ENCODE measurements around the gene KRT78.
"Not testable (repeated sequence)": the region's sequence is repeated elsewhere in the genome, so short reads cannot be mapped to it uniquely, and the experiment has no call there.

Gene KRT78

GRCh38 chr12:52856787-52857186 is 8.0 kb upstream of the KRT78 start:
- ATAC-seq (no peak), DNase-seq (no peak)
- Mint-ChIP-seq H3K27me3 (no peaks in the 10 kb centered on the region), H3K9me3 (no peaks in the 10 kb centered on the region), H3K4me3 (no peak overlapping the region), H3K27ac (no peak overlapping the region), H3K4me1 (no peaks in the 10 kb centered on the region)

GRCh38 chr12:52856077-52856476 is 7.3 kb upstream of the KRT78 start:
- H3K4me1 Mint-ChIP-seq, H3K27me3 Mint-ChIP-seq, ATAC-seq: not testable (repeated sequence)

DNA sequence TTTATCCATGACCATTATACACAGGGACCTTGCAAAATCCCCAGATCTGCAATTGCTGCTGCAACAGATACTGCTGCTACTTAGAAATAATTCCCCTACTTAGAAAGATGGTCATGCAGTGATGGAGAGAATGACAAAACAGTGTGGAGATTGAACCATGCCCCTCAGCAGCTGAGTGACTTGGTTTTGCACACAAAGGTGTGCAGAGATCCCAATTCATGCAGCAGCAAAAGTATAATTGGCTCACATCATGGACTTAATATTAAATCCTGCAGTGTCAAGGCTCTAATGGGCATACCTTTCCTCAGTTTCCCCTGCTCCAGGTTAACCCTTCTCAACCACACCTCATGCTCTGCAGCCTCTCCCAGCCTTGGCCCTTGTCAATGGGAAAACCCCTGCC is 3.0 kb upstream of the KRT78 start:
- Mint-ChIP-seq H3K4me3 (no peak overlapping the region), H3K9me3 (no peaks in the 10 kb centered on the region), H3K27ac (no peak overlapping the region), H3K4me1 (peaks cover 5% of the 10 kb centered on the region), H3K27me3 (no peaks in the 10 kb centered on the region)
- ATAC-seq = no peak
- DNase-seq = no peak

More at GRCh38 chr12:52856077-52856476, 7.3 kb upstream of the KRT78 start:
- H3K4me3 Mint-ChIP-seq, H3K27ac Mint-ChIP-seq, DNase-seq, H3K9me3 Mint-ChIP-seq: not testable (repeated sequence)

DNA sequence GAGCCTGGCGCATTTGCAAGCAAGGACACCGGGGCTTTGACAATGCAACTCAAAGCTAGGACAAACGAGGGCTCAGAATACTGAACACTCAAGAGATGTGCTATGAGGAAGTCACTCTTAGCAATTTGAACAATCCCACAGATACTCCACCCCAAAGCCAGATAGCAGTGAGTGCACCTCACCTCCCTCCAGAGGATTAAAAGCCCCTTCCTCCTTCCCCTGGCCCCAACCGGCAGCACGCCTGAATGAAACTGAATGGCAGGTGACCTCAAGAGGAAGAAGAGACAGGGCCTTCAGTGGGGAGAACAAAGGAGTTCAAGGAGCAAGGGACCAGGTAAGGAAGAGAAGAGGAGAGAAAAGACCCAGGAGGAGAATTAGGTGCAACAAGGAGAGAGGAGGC is 1.9 kb upstream of the KRT78 start:
- ATAC-seq (no peak), DNase-seq (no peak)
- Mint-ChIP-seq H3K4me1 (peaks cover 5% of the 10 kb centered on the region), H3K27me3 (no peaks in the 10 kb centered on the region), H3K9me3 (no peaks in the 10 kb centered on the region), H3K27ac (no peak overlapping the region), H3K4me3 (no peak overlapping the region)

DNA sequence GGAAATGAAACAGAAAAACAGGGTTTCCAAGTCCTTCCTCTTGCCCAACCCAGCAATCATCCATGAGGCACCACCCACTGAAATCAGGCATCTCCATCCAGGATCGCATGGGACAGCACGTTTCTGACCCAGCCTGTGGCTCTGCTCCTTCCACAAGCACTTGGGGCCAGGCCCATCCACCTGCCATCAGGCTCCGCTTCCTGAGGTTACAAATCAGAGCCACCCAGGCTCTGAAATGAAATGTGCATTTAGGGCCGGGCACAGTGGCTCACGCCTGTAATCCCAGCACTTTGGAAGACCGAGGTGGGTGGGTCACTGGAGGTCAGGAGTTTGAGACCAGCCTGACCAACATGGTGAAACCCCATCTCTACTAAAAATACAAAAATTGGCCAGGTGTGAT is 717 bp upstream of the KRT78 start:
- no peak overlapping the region for H3K27ac Mint-ChIP-seq
- H3K27me3 Mint-ChIP-seq = no peaks in the 10 kb centered on the region
- DNase-seq (no peak), ATAC-seq (no peak)
- H3K4me3 Mint-ChIP-seq = no peak overlapping the region
- H3K9me3 Mint-ChIP-seq = no peaks in the 10 kb centered on the region
- peaks cover 5% of the 10 kb centered on the region for H3K4me1 Mint-ChIP-seq

- ATAC-seq (no peak), DNase-seq (no peak)
- Mint-ChIP-seq H3K27ac (no peak overlapping the region), H3K4me3 (no peak overlapping the region), H3K9me3 (no peaks in the 10 kb centered on the region), H3K4me1 (peaks cover 9% of the 10 kb centered on the region), H3K27me3 (no peaks in the 10 kb centered on the region)
These were observed 1.3 kb downstream of the KRT78 start for GRCh38 chr12:52847335-52848102.

DNA sequence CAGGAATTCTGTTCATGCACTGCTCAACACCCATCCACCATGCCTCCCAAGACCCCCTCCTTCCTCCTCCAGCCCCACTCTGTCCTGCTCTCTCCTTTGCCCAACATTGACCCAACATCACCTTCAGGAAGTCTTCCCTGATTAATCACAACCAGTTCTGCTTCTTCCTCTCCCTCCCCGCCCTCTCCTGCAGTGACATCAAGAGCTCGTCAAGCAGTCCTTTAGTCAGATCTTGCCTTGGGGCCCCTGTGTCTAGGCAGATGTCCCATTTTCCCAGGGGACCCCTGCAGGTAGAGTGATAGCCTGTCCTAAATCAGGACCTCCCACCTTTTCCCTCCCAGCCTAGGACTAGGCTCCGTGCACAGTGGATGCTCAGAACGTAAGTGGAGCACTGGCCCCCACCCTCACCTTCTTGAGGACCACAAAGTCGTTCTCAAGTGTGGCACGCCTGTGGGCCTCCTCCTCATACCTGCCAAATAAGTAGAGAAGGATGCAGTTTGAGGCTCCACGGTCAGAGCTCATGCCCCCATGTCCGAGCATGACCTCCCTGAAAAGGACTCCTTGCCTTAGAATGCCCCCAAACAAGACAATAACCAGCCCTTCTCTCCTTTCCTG is 2.3 kb downstream of the KRT78 start:
- H3K9me3 Mint-ChIP-seq = no peaks in the 10 kb centered on the region
- ATAC-seq = no peak
- H3K27me3 Mint-ChIP-seq = no peaks in the 10 kb centered on the region
- no peak for DNase-seq
- H3K4me3 Mint-ChIP-seq = no peak overlapping the region
- H3K27ac Mint-ChIP-seq = no peak overlapping the region
- peaks cover 14% of the 10 kb centered on the region for H3K4me1 Mint-ChIP-seq

- H3K27ac Mint-ChIP-seq = no peak overlapping the region
- DNase-seq (no peak), ATAC-seq (no peak)
These were observed 2.8 kb downstream of the KRT78 start for GRCh38 chr12:52845946-52846345.

DNA sequence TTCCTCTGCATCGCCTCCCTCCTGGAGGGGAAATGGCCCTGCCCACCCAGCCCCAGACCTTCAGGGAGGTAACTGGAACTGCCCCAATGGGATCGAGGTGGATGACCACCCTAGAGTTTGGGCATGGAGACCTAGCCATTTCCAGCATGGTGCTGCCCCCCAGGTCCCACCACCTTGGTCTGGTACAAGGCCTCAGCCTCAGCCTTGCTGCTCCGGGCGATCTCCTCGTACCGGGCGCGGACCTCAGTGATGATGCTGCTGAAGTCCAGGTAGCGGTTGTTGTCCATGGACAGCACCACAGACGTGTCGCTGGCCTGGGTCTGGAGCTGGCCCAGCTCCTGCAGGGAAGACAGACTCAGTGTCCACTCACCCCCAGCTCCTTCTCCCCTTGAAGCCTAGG is 4.4 kb downstream of the KRT78 start:
- Mint-ChIP-seq H3K9me3 (no peaks in the 10 kb centered on the region), H3K4me3 (no peak overlapping the region), H3K4me1 (peaks cover 14% of the 10 kb centered on the region), H3K27me3 (no peaks in the 10 kb centered on the region), H3K27ac (no peak overlapping the region)
- no peak for ATAC-seq
- DNase-seq = no peak

More at GRCh38 chr12:52845946-52846345, 2.8 kb downstream of the KRT78 start:
- H3K4me1 Mint-ChIP-seq = peaks cover 14% of the 10 kb centered on the region
- H3K27me3 Mint-ChIP-seq = no peaks in the 10 kb centered on the region
- H3K9me3 Mint-ChIP-seq = no peaks in the 10 kb centered on the region
- H3K4me3 Mint-ChIP-seq = no peak overlapping the region

DNA sequence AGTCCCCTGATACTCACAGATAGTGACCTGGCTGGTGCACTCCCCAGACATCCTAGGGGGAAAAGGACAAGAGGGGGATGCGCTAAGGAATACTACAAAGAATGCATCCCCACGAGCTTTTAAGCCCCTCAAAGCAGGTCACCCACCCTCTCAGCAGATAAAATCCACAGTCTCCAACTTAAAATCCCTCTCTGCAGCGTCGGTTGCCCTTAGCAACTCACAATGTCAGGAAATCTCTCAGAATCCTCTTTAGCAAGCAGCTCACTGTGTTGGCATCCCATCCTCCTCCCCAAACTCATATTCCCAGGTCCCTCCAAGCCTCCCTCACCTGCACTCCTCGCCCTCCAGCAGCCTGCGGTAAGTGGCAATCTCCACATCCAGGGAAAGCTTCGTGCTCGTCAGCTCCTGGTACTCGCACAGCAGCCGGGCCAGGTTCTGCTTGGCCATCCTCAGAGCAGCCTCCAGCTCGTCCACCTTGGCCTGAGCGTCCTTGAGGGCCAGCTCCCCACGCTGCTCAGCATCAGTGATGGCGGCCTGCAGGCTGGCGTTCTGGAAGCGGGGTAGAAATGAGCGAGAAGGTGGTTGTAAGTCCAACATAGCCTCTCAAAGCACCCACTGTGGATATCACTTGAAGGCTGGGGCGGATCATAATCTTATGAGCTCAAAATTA is 9.2 kb downstream of the KRT78 start:
- peaks cover 53% of the 10 kb centered on the region for H3K4me1 Mint-ChIP-seq
- H3K4me3 Mint-ChIP-seq = no peak overlapping the region
- no peak overlapping the region for H3K27ac Mint-ChIP-seq
- H3K27me3 Mint-ChIP-seq = no peaks in the 10 kb centered on the region
- ATAC-seq = no peak
- no peak for DNase-seq
- no peaks in the 10 kb centered on the region for H3K9me3 Mint-ChIP-seq

- peaks cover 55% of the 10 kb centered on the region for H3K4me1 Mint-ChIP-seq
- DNase-seq = no peak
- peak overlapping the region in 1 of 2 donors; percentile 29 for H3K27ac Mint-ChIP-seq
- no peak for ATAC-seq
- H3K9me3 Mint-ChIP-seq = no peaks in the 10 kb centered on the region
- H3K27me3 Mint-ChIP-seq = no peaks in the 10 kb centered on the region
- no peak overlapping the region for H3K4me3 Mint-ChIP-seq
These were observed 10.0 kb downstream of the KRT78 start for GRCh38 chr12:52838609-52839435.

GRCh38 chr12:52837781-52838608 is 10.8 kb downstream of the KRT78 start:
- Mint-ChIP-seq H3K27ac (peak overlapping the region; percentile 29 to 59), H3K27me3 (no peaks in the 10 kb centered on the region), H3K4me3 (peak overlapping the region in 1 of 2 donors; percentile 79), H3K4me1 (peaks cover 55% of the 10 kb centered on the region), H3K9me3 (no peaks in the 10 kb centered on the region)
- DNase-seq = no peak
- no peak for ATAC-seq

GRCh38 chr12:52837413-52837741 is 11.4 kb downstream of the KRT78 start:
- Mint-ChIP-seq H3K27ac (peak overlapping the region; percentile 63 to 99), H3K27me3 (no peaks in the 10 kb centered on the region), H3K9me3 (no peaks in the 10 kb centered on the region), H3K4me3 (peak overlapping the region; percentile 3 to 79), H3K4me1 (peaks cover 49% of the 10 kb centered on the region)
- ATAC-seq (peak; percentile 29), DNase-seq (no peak)

DNA sequence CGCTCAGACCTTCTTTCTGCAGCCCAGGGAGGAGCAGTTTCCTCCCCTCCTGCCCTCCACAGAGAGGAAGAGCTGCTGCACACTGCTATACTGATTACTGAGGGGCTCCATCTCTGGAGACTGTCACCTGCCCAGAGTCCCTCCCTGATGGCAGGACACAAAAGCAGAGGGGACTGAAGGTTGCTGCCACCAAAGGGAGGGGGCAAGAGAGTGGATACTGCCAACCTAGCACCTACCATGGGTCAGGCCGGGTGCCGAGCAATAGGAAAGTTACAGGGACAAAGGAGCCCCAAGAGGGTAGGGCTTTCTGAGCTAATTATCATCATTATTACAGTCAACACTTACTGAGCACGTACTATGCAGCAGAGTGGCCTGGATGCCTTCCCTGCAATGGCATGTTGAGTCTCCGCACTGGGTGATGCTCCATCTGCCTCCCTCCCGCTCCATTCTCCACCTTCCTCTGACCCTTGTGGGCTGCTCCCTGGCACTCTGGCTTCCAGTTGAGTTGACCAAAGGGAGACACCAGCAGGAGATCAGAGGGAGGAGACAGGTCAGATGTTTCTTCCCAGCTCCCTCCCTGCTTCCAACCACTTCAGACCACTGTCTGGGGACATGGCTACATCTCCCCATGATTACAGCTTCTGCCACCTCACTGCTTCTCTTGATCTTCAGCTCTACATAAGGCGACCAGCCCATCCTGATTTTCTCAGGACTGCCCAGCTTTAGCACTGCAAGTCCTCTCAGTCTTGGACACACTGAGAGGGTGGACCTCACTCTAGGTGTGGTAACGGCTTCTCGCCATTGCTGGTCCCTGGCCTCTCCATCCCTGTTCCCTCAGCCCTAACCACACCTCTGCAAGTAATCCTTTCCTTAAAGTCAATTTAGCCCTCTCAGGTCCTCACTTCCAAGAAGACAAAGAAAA is 12.0 kb downstream of the KRT78 start:
- Mint-ChIP-seq H3K4me3 (peak overlapping the region; percentile 33 to 79), H3K4me1 (peaks cover 46% of the 10 kb centered on the region), H3K27me3 (no peaks in the 10 kb centered on the region), H3K9me3 (no peaks in the 10 kb centered on the region), H3K27ac (peak overlapping the region; percentile 85 to 99)
- ATAC-seq (no peak), DNase-seq (peak in 1 of 2 donors; percentile 5)
